ENCODE data around the gene HYAL2.
"Not testable (repeated sequence)": the region's sequence is repeated elsewhere in the genome, so short reads cannot be mapped to it uniquely, and the experiment has no call there.

HYAL2 gene

DNA sequence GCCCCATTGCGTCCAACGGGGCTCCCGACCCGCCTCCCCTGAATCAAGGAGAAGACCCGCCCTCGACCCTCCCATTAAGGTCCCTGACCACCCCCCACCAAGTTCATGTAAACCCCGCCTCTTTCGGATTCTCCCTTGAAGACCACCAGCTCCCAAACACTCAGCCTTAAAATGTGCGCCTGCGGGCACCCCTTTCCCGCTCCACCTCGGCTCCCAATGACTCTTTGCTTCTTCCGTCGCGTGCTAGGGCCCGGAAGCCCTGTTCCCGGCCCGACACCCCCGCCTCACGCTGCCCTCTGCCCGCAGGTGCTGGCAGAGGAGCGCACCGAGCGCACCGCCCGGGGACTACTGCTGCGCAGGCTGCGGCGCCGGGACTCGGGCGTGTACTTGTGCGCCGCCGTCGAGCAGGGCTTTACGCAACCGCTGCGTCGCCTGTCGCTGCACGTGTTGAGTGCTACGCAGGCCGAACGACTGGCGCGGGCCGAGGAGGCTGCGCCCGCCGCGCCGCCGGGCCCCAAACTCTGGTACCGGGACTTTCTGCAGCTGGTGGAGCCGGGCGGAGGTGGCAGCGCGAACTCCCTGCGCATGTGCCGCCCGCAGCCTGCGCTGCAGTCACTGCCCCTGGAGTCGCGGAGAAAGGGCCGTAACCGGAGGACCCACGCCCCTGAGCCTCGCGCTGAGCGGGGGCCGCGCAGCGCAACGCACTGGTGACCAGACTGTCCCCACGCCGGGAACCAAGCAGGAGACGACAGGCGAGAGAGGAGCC is 46.4 kb downstream of the HYAL2 start:
- H3K4me3 ChIP-seq = no peak overlapping the region
- in situ Hi-C loops (cut with MboI; ENCODE audit: low sequenced_read_pairs) = no loop called here
- no peaks in the 10 kb centered on the region; the same call in 1 of the 2 replicates for H3K4me1 ChIP-seq
- DNase-seq (ENCODE audit: low spot score in 2 of 2) = no peak
- no peaks in the 10 kb centered on the region for H3K36me3 ChIP-seq (replicated peaks)
- no peaks in the 10 kb centered on the region for H3K9me3 ChIP-seq
- no peaks in the 10 kb centered on the region for H3K27me3 ChIP-seq (ENCODE audit: low read depth)

DNA sequence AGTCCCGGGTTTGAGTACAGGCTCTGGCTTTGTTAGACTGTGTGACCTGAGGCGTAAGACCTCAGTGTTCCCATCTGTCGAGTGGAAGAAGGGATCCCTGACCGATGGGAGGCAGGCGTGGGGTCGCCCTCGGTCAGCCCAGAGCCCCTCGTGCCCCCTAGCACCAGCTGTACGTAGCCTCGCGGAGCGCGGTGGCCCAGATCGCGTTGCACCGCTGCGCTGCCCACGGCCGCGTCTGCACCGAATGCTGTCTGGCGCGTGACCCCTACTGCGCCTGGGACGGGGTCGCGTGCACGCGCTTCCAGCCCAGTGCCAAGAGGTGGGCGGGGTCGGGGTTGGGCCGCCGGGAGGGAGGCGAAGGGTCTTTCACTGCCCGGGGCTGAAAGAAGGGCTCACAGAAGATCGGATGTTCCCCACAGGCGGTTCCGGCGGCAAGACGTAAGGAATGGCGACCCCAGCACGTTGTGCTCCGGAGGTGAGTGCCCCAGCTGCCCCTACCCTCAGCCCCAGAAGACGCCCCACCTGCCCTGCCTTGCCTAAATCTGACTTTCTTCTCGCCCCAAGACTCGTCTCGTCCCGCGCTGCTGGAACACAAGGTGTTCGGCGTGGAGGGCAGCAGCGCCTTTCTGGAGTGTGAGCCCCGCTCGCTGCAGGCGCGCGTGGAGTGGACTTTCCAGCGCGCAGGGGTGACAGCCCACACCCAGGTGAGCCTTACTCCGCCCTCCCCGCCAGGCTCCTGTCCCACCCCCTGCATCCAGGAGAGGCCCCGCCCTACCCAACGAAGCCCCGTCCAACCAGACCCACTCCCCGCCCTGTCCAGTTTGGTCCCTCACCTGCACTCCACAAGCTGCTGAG is 47.2 kb downstream of the HYAL2 start:
- H3K9me3 ChIP-seq = no peaks in the 10 kb centered on the region
- no peaks in the 10 kb centered on the region for H3K27me3 ChIP-seq (ENCODE audit: low read depth)
- H3K4me3 ChIP-seq = no peak overlapping the region
- no peak for DNase-seq (ENCODE audit: low spot score in 2 of 2)
- in situ Hi-C loops (cut with MboI; ENCODE audit: low sequenced_read_pairs) = no loop called here
- no peaks in the 10 kb centered on the region for H3K36me3 ChIP-seq (replicated peaks)
- H3K4me1 ChIP-seq = no peaks in the 10 kb centered on the region; the same call in 1 of the 2 replicates

DNA sequence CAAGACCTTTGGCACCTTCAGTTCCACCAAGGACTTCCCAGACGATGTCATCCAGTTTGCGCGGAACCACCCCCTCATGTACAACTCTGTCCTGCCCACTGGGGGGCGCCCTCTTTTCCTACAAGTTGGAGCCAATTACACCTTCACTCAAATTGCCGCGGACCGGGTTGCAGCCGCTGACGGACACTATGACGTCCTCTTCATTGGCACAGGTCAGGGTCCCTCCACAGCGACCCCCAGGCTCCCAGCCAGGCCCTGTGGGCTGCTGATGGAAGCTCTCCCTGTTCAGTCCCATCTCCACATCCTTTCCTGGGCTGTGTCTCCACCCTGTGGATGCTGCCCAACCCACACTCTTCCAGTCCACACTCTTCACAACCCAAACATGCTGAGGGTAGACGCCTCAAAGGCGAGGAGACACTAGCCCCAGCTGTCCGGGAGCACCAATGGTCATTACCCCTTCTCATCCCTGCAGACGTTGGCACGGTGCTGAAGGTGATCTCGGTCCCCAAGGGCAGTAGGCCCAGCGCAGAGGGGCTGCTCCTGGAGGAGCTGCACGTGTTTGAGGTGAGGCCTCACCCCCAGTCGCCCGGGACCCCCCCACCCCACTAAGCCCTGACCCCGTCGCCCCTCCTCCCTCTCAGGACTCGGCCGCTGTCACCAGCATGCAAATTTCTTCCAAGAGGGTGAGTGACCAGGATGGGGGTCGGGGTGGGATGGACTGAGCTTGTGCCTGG is 48.0 kb downstream of the HYAL2 start:
- H3K4me1 ChIP-seq = no peaks in the 10 kb centered on the region; the same call in 1 of the 2 replicates
- H3K4me3 ChIP-seq = no peak overlapping the region; the same call in 1 of the 2 replicates
- no peaks in the 10 kb centered on the region for H3K27me3 ChIP-seq (ENCODE audit: low read depth)
- DNase-seq (ENCODE audit: low spot score in 2 of 2) = peak; percentile 40 to 87
- H3K9me3 ChIP-seq = no peaks in the 10 kb centered on the region
- H3K36me3 ChIP-seq (replicated peaks) = no peaks in the 10 kb centered on the region
- in situ Hi-C loops (cut with MboI; ENCODE audit: low sequenced_read_pairs) = loop anchor here (5.0 kb wide), 2 partner anchors 82 to 152 kb away; partner anchors contain the start of gene GNAT1

DNA sequence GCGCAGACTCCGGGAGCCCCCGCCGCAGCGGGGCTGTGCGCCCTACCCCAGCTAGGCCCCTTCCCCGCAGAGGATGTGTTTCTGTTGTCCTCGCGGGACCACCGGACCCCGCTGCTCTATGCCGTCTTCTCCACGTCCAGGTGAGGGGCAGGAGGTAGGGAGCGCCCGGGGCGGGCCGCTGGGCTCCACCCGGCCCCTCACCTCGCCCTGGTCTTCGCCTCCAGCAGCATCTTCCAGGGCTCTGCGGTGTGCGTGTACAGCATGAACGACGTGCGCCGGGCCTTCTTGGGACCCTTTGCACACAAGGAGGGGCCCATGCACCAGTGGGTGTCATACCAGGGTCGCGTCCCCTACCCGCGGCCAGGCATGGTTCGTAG is 48.9 kb downstream of the HYAL2 start:
- Histone ChIP-seq H3K4me3 (no peak overlapping the region), H3K4me1 (no peaks in the 10 kb centered on the region; the same call in 1 of the 2 replicates), H3K9me3 (no peaks in the 10 kb centered on the region), H3K36me3 (replicated peaks) (no peaks in the 10 kb centered on the region), H3K27me3 (ENCODE audit: low read depth) (no peaks in the 10 kb centered on the region)
- in situ Hi-C loops (cut with MboI; ENCODE audit: low sequenced_read_pairs) = loop anchor here (5.0 kb wide), 2 partner anchors 81 to 151 kb away; partner anchors contain the start of gene GNAT1
- no peak for DNase-seq (ENCODE audit: low spot score in 2 of 2)

DNA sequence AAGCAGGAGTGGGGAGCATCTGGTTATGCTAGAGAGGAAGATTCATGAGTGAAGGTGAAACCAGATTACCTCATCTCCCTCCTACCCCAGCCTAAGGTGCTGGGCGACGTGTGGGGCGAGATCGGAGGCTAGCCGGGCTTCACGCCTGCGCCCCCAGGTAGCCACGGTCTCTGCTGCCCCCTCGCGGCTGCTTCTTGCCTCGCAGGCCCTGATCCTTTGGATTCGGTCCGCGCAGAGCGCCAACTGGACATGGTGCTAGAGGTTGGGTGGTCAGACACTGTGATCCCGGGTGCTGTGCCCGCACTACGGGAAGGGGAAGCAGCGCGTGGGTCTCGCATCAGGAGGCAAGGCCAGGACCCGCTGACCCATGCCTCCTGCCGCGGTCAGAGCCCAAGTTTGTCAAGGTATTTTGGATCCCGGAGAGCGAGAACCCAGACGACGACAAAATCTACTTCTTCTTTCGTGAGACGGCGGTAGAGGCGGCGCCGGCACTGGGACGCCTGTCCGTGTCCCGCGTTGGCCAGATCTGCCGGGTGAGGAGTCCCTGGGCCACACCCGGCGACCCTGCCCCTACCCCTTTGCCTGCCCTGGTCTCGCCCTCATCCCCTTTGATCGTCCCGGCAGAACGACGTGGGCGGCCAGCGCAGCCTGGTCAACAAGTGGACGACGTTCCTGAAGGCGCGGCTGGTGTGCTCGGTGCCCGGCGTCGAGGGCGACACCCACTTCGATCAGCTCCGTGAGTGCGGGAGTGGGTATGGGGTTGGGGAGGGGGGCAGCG is 49.4 kb downstream of the HYAL2 start:
- peak overlapping the region; percentile 25 for H3K4me3 ChIP-seq
- no peaks in the 10 kb centered on the region for H3K9me3 ChIP-seq
- no peaks in the 10 kb centered on the region for H3K27me3 ChIP-seq (ENCODE audit: low read depth)
- no peaks in the 10 kb centered on the region; the same call in 1 of the 2 replicates for H3K4me1 ChIP-seq
- H3K36me3 ChIP-seq (replicated peaks) = no peaks in the 10 kb centered on the region
- DNase-seq (ENCODE audit: low spot score in 2 of 2) = peak; percentile 58 to 93
- in situ Hi-C loops (cut with MboI; ENCODE audit: low sequenced_read_pairs) = loop anchor here (5.0 kb wide), 2 partner anchors 81 to 151 kb away; partner anchors contain the start of gene GNAT1

DNA sequence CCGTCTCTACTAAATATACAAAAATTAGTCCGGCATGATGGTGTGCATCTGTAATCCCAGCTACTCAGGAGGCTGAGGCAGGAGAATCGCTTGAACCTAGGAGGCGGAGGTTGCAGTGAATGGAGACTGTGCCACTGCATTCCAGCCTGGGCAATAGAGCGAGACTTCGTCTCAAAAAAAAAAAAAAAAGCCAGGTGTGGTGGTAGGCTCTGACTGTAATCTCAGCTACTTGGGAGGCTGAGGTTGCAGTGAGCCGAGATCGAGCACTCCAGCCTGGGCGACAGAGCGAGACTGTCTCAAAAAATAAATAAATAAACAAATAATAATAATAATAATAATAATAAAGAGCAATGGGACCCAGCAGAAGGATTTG is 50.0 kb downstream of the HYAL2 start:
- H3K36me3 ChIP-seq (replicated peaks); H3K4me1 ChIP-seq; H3K9me3 ChIP-seq; H3K4me3 ChIP-seq; H3K27me3 ChIP-seq (ENCODE audit: low read depth); DNase-seq (ENCODE audit: low spot score in 2 of 2): not testable (repeated sequence)
- in situ Hi-C loops (cut with MboI; ENCODE audit: low sequenced_read_pairs) = loop anchor here (5.0 kb wide), 2 partner anchors 80 to 150 kb away; partner anchors contain the start of gene GNAT1

DNA sequence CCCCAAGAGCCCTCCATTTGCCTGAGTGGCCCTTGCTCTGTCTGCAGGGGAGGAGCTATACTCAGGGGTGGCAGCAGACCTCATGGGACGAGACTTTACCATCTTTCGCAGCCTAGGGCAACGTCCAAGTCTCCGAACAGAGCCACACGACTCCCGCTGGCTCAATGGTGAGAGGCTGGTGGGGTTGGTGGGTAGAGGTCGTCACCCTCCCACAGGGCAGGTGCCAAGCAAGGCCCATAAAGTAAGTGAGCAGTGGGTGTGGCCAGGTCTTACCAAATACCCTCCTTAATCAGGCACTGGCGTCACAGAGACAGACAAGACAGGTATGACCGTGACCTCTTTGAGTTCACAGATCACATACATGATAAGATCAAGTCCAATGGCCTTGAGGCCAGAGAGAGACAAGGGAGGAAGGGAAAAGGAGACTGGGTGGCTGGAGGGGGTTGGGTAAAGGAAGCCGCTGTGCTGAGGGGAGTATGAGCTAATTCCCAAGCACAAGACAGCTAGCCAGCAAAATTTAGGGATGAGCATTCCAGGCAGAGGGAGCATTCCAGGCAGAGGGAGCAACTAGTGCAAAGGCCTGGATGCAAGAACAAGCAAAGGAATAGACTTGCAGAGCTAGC is 51.1 kb downstream of the HYAL2 start:
- Histone ChIP-seq H3K36me3 (replicated peaks) (no peaks in the 10 kb centered on the region), H3K9me3 (no peaks in the 10 kb centered on the region), H3K4me1 (no peaks in the 10 kb centered on the region; the same call in 1 of the 2 replicates), H3K4me3 (no peak overlapping the region), H3K27me3 (ENCODE audit: low read depth) (peaks cover 4% of the 10 kb centered on the region)
- in situ Hi-C loops (cut with MboI; ENCODE audit: low sequenced_read_pairs) = loop anchor here (5.0 kb wide), 2 partner anchors 79 to 149 kb away; partner anchors contain the start of gene GNAT1
- DNase-seq (ENCODE audit: low spot score in 2 of 2) = no peak

DNA sequence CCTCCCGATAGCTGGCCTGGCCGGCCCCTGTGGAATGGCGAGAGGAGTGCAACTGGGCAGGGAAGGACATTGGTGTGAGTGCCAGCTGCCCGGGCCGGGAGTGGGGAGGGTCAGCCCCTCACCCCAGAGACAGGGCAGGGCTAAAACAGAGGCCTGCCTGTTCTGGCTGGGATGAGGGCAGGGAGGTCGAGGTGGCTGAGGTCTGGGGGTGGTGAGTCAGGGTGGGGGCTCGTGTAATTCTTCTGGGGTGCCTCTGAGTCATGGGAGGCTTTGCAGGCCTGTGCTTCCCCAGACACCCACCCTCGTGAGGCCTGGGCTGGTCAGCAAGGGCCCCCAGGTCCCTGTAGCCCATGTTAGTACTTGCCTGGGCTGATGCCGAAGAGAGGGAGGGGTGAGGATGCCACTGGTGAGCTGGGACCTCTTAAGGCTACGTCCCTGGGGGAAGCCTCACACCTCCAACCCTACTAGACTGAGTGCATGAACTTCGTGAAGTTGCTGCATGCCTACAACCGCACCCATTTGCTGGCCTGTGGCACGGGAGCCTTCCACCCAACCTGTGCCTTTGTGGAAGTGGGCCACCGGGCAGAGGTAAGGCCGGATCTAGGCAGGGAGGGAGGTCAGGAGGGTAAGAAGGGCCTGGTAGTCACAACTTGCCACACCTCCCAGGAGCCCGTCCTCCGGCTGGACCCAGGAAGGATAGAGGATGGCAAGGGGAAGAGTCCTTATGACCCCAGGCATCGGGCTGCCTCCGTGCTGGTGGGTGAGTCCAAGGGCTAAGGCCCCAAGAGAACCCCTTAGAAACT is 51.9 kb downstream of the HYAL2 start:
- Histone ChIP-seq H3K27me3 (ENCODE audit: low read depth) (peaks cover 4% of the 10 kb centered on the region), H3K4me3 (no peak overlapping the region), H3K36me3 (replicated peaks) (no peaks in the 10 kb centered on the region), H3K4me1 (no peaks in the 10 kb centered on the region; the same call in 1 of the 2 replicates), H3K9me3 (no peaks in the 10 kb centered on the region)
- in situ Hi-C loops (cut with MboI; ENCODE audit: low sequenced_read_pairs) = loop anchor here (5.0 kb wide), 2 partner anchors 78 to 148 kb away; partner anchors contain the start of gene GNAT1
- no peak for DNase-seq (ENCODE audit: low spot score in 2 of 2)

DNA sequence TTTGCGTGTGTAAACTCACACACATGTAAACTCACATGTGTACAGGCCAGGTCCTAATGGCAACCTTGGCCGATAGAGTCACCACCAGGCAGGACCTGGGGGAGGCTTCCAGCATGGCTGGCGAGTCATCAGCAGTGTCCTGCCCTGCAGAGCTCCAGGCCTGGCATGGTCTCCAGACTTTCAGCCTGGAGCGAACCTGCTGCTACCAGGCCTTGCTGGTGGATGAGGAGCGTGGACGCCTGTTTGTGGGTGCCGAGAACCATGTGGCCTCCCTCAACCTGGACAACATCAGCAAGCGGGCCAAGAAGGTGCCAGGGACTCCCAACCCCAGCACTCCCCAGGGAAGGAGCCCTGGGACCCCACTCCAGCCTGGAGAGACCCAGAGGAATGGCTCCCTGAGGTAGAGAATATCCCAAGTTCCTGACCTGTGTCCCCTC is 52.5 kb downstream of the HYAL2 start:
- in situ Hi-C loops (cut with MboI; ENCODE audit: low sequenced_read_pairs) = loop anchor here (5.0 kb wide), 2 partner anchors 78 to 148 kb away; partner anchors contain the start of gene GNAT1
- Histone ChIP-seq H3K36me3 (replicated peaks) (no peaks in the 10 kb centered on the region), H3K4me3 (no peak overlapping the region), H3K9me3 (no peaks in the 10 kb centered on the region), H3K27me3 (ENCODE audit: low read depth) (peaks cover 4% of the 10 kb centered on the region), H3K4me1 (peaks cover 3% of the 10 kb centered on the region)
- no peak for DNase-seq (ENCODE audit: low spot score in 2 of 2)

DNA sequence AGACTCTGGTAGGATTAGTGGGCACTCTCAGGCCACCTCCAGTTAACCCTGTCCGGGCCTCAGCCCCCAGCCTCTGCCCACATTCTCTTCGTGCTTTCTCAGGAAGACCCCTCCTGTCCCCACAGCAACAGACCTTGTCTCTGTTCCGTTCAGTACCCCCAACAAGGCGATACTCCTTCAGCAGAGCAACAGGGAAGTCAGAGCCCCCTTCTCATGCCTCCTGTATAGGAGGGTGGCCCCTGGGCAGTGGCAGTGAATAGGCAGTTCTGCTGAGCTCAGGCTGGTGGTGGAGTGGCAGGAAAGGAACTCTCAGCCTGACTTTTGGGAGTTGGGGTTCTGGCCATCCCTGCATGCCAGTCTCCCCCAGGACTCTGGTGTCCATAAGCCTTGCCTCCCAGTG is 53.1 kb downstream of the HYAL2 start:
- peaks cover 8% of the 10 kb centered on the region for H3K4me1 ChIP-seq
- no peaks in the 10 kb centered on the region for H3K36me3 ChIP-seq (replicated peaks)
- peaks cover 4% of the 10 kb centered on the region for H3K27me3 ChIP-seq (ENCODE audit: low read depth)
- in situ Hi-C loops (cut with MboI; ENCODE audit: low sequenced_read_pairs) = no loop called here
- DNase-seq (ENCODE audit: low spot score in 2 of 2) = no peak
- no peak overlapping the region for H3K4me3 ChIP-seq
- no peaks in the 10 kb centered on the region for H3K9me3 ChIP-seq

DNA sequence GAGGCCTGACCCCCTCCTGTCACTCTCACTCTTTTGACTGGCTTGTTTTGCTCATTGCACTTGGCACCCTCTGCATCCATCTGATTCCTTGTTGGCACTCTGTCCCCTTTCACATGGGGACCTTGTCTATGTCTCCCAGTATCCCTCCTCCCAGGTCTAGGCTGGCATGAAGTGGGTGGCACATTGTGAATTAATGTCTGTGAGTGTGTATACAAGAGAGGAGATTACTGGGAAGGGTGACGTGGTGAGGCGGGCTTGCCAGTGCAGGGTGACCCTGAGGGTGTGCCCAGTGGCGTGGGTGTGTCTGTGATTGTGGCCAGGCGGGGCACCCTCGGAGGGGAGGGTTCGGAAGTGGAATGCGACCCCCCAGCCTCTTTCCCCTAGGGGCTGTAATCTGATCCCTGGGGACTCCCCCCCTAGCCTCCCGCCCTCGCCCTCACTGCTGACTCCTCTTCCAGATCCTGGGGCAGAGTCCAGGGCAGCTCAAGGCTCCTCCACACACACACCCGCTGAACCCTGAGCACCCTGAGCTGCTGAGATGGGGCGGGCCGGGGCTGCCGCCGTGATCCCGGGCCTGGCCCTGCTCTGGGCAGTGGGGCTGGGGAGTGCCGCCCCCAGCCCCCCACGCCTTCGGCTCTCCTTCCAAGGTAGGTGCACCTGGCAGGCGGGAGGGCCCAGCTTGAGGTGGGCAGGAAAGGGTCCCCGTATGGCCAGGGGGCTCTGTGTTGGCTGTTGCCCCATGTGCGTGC is 53.7 kb downstream of the HYAL2 start, which contains the start of gene SEMA3B:
SEMA3B (plus strand) TSS at position 445 of the 749 bp plus-strand sequence; CDS start at position 539, 94 bp downstream.
- no peaks in the 10 kb centered on the region for H3K9me3 ChIP-seq
- peaks cover 14% of the 10 kb centered on the region for H3K4me1 ChIP-seq
- DNase-seq (ENCODE audit: low spot score in 2 of 2) = no peak
- peaks cover 4% of the 10 kb centered on the region for H3K27me3 ChIP-seq (ENCODE audit: low read depth)
- H3K36me3 ChIP-seq (replicated peaks) = no peaks in the 10 kb centered on the region
- H3K4me3 ChIP-seq = no peak within 1 kb of the TSS
- in situ Hi-C loops (cut with MboI; ENCODE audit: low sequenced_read_pairs) = no loop called here

All from HAP-1 (cell line).